ENCODE measurements around the gene BSCL2. TPM values are rescaled to one million over a fixed set of nuclear protein-coding genes. Genes with fewer than 3 reads are reported as not detected.

Gene BSCL2
- total RNA-seq, 1 donor, result 43.5 TPM

DNA sequence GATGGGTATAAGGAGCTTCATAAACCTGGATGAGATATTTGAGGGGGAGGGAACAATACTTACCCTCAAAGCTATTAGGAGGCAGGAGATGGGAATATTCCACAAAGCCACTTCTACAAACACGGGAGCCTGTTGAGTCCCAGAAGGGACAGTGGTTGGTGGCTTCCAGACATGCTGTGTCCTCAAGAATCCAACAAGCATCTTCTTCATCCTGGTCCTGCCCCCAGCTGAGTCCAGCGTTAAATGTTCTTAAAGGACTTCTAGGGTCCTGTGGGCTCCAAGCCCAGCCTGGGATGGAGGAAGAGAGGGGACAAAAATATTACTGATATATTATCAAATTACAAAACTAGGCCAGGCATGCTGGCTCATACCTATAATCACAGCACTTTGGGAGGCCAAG, 39.8 kb downstream of the BSCL2 start:
- TF ChIP-seq, protein P1, sequence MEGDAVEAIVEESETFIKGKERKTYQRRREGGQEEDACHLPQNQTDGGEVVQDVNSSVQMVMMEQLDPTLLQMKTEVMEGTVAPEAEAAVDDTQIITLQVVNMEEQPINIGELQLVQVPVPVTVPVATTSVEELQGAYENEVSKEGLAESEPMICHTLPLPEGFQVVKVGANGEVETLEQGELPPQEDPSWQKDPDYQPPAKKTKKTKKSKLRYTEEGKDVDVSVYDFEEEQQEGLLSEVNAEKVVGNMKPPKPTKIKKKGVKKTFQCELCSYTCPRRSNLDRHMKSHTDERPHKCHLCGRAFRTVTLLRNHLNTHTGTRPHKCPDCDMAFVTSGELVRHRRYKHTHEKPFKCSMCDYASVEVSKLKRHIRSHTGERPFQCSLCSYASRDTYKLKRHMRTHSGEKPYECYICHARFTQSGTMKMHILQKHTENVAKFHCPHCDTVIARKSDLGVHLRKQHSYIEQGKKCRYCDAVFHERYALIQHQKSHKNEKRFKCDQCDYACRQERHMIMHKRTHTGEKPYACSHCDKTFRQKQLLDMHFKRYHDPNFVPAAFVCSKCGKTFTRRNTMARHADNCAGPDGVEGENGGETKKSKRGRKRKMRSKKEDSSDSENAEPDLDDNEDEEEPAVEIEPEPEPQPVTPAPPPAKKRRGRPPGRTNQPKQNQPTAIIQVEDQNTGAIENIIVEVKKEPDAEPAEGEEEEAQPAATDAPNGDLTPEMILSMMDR (IDR thresholded peaks at IDR 0.05; ENCODE audit: insufficient read depth, low read length), result no peak
- peak overlapping the region; percentile 97 for H3K4me3 ChIP-seq (ENCODE audit: low read depth, low read length)
- no peak for DNase-seq (ENCODE audit: low read depth)

- DNase-seq (ENCODE audit: low read depth), result no peak
- peak overlapping the region; percentile 97 for H3K4me3 ChIP-seq (ENCODE audit: low read depth, low read length)
- TF ChIP-seq, protein P1 (IDR thresholded peaks at IDR 0.05; ENCODE audit: insufficient read depth, low read length), result no peak
Observed at GRCh38 chr11:62666259-62666926, 40.8 kb downstream of the BSCL2 start.

GRCh38 chr11:62665599-62666258, 41.5 kb downstream of the BSCL2 start:
- TF ChIP-seq, protein P1 (IDR thresholded peaks at IDR 0.05; ENCODE audit: insufficient read depth, low read length), result no peak
- peak overlapping the region; percentile 97 for H3K4me3 ChIP-seq (ENCODE audit: low read depth, low read length)
- peak; percentile 74 for DNase-seq (ENCODE audit: low read depth)

GRCh38 chr11:62665075-62665598, 42.1 kb downstream of the BSCL2 start, which contains the start of the genes C11orf98 and CSKMT:
TSS of gene C11orf98 (minus strand) at chr11:62665210. CDS start at chr11:62665169, 41 bp downstream.
TSS of gene CSKMT (plus strand) at chr11:62665312. CDS start at chr11:62665880, 568 bp downstream.
- peak; percentile 94 for DNase-seq (ENCODE audit: low read depth)
- TF ChIP-seq, protein P1 (IDR thresholded peaks at IDR 0.05; ENCODE audit: insufficient read depth, low read length), result no peak

DNA sequence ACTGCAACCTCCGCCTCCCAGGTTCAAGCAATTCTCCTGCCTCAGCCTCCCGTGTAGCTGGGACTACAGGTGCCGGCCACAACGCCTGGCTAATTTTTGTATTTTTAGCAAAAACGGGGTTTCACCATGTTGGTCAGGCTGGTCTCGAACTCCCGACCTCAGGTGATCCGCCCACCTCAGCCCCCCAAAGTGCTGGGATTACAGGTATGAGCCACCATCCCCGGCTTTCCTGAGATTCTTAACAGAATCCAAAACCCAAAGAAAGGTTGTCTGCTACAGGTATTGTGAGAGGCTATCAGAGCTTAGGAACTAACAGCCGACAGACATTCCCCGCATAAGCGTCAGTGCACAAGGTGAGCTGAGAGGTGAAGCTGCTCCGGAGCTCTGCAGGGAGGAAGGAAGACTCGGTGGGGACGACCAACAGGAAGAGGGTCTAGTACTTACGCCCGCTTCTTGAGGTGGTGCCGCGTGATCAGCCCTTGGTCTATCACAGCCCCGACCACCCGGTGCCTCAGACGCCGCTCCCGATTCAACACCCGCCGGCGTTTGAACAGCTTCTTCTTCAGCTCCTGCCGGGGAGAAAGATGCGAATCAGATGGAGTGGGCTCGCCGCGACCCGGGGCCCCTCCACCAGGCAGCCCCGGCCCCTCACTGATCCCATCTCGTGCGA, 42.7 kb downstream of the BSCL2 start:
- TF ChIP-seq, protein P1 (IDR thresholded peaks at IDR 0.05; ENCODE audit: insufficient read depth, low read length), result no peak
- peak; percentile 49 for DNase-seq (ENCODE audit: low read depth)

More at GRCh38 chr11:62665075-62665598, 42.1 kb downstream of the BSCL2 start, which contains the start of the genes C11orf98 and CSKMT:
- H3K4me3 ChIP-seq (ENCODE audit: low read depth, low read length), result peak within 1 kb of the TSS; percentile 97

DNA sequence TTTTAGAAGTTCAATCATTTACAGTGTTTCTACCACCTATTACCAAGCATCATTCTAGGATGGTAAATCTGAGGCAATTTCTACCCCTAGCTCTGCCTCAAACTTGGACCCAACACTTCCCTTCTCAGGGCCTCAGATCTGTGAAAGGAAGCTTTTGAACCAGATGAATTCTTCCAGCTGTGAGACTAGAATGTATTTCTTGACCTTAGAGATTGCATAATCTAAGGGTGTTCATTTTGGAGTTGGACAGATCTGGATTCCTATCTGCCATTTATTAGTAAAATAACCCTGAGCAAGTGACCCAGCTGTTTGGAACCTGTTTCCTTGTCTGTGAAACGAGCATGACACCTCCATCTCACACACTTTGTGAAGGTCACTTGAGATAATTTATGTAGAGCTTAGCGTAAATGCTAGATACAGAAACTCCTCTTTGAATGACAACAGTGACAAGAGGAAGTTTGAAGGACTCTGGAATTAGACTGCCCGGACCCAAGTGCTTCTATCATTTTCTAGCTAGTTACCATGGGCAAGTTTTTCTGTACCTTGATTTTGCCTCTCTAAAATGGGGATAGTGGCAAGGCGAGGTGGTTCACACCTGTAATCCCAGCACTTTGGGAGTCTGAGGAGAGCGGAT, 50.3 kb downstream of the BSCL2 start:
- DNase-seq (ENCODE audit: low read depth), result no peak
- TF ChIP-seq, protein P1 (IDR thresholded peaks at IDR 0.05; ENCODE audit: insufficient read depth, low read length), result no peak
- H3K4me3 ChIP-seq (ENCODE audit: low read depth, low read length), result no peak overlapping the region

More for the DNA sequence above, 42.7 kb downstream of the BSCL2 start:
- H3K4me3 ChIP-seq (ENCODE audit: low read depth, low read length), result peak overlapping the region; percentile 97

All from fibroblast of the aortic adventitia (primary cell).